GM10248 (cell line): ENCODE results near the gene FAM131B.

Experiments used
- CTCF ChIA-PET: fragments of 300-600 bp; sonication (Branson Sonifier 250); formaldehyde crosslinking; extraction: SDS; loops from one replicate; lab custom pipeline; 2021; ENCODE audit warnings: antibody characterized with exemption; lab: Yijun Ruan, JAX
- POLR2A ChIA-PET: fragments of 350-650 bp; sonication (Branson Sonifier 250); formaldehyde crosslinking; extraction: SDS; loops from one replicate; lab custom pipeline; 2020; ENCODE audit warnings: antibody characterized with exemption; lab: Yijun Ruan, JAX
- DNase-seq: peaks from one replicate; pipeline ENCODE4 v3.0.0; 2012; ENCODE audit errors: extremely low spot score
- CTCF ChIP-seq: IDR thresholded peaks from 2 replicates; pipeline ENCODE4 v1.5.1; 2012; ENCODE audit warnings: mild to moderate bottlenecking, low read depth; ENCODE audit errors: extremely low read depth, missing control alignments, control extremely low read depth

The FAM131B gene

GRCh38 chr7:143388051-143388450, 25.5 kb upstream of the FAM131B start:
- ChIA-PET POLR2A (interaction anchor here (0.5 kb wide), 1 partner anchor 100 kb away, joined by 8 read pairs; the partner anchor contains the start of gene CASP2), CTCF (interaction anchor here (0.9 to 2.0 kb wide), 4 partner anchors 8 to 148 kb away, joined by 3 to 9 read pairs (median 4); no protein-coding TSS in a partner anchor)
- DNase-seq, result no peak
- no peak for TF ChIP-seq CTCF

- CTCF ChIA-PET, result interaction anchor here (1.3 to 2.0 kb wide), 3 partner anchors 7 to 147 kb away, joined by 3 to 9 read pairs (median 4); no protein-coding TSS in a partner anchor
- POLR2A ChIA-PET, result no interaction called here
- no peak for TF ChIP-seq CTCF
- DNase-seq, result no peak
Observed at GRCh38 chr7:143387156-143387975, 24.9 kb upstream of the FAM131B start.

GRCh38 chr7:143385891-143386781, 23.6 kb upstream of the FAM131B start:
- DNase-seq, result peak; percentile 20
- no peak for TF ChIP-seq CTCF
- ChIA-PET CTCF (interaction anchor here (1.0 kb wide), 1 partner anchor 30 kb away, joined by 3 read pairs; no protein-coding TSS in a partner anchor), POLR2A (no interaction called here)

- POLR2A ChIA-PET, result no interaction called here
- DNase-seq, result no peak
- CTCF ChIA-PET, result interaction anchor here (1.0 to 2.1 kb wide), 7 partner anchors 8 to 144 kb away, joined by 3 to 8 read pairs (median 6); no protein-coding TSS in a partner anchor
- no peak for TF ChIP-seq CTCF
Observed at GRCh38 chr7:143384661-143385631, 22.4 kb upstream of the FAM131B start.

- DNase-seq, result no peak
- POLR2A ChIA-PET, result interaction anchor here (0.6 kb wide), 1 partner anchor 428 kb away, joined by 3 read pairs; no protein-coding TSS in a partner anchor
- CTCF ChIA-PET, result interaction anchor here (1.0 to 2.1 kb wide), 6 partner anchors 9 to 143 kb away, joined by 4 to 8 read pairs (median 6); no protein-coding TSS in a partner anchor
- TF ChIP-seq CTCF, result no peak
Observed at GRCh38 chr7:143384148-143384547, 21.6 kb upstream of the FAM131B start.
